DMS79 treated with DMSO at 0.1 percent for 48 hours (cell line): ENCODE data around the gene HOXB6.

ENCODE experiments used
- DNase-seq: peaks from one replicate; lab custom pipeline; 2025; lab: John Stamatoyannopoulos, UW

HOXB6 gene

DNA sequence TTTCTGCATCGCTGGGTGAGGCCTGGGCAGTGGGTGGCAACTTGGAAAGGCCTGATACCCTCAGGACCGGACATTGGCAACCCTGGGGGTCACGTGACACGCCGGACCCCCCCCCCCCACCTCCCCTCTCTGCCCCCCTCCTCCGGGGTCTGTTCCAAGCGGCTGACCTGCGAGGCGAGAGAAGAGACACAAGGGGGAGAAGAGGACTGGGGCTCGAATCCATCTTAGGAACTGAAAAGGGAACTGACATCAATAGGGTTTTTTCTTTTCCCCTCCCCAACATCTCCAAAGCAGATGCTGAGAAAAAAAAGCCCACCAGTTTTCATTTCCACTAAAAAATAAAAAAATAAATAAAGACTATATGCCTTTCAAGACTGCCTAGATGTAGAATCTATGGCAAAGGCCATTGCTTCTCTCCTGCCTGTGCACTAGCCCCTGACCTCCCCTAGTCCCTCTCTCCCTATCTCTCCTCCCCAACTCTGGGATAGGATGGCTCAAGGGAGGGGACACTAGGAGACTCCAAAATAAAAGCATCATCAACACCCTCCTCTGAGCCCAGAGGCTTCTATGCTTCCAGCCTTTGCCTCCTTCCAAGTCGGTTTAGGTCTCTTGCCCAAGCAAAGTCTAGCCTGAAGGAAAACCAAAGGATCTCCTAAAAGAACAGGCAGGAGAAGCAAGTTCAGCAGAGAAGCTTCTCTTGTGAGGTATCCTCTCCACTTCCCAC, 52.2 kb downstream of the HOXB6 start:
- DNase-seq, result no peak

DNA sequence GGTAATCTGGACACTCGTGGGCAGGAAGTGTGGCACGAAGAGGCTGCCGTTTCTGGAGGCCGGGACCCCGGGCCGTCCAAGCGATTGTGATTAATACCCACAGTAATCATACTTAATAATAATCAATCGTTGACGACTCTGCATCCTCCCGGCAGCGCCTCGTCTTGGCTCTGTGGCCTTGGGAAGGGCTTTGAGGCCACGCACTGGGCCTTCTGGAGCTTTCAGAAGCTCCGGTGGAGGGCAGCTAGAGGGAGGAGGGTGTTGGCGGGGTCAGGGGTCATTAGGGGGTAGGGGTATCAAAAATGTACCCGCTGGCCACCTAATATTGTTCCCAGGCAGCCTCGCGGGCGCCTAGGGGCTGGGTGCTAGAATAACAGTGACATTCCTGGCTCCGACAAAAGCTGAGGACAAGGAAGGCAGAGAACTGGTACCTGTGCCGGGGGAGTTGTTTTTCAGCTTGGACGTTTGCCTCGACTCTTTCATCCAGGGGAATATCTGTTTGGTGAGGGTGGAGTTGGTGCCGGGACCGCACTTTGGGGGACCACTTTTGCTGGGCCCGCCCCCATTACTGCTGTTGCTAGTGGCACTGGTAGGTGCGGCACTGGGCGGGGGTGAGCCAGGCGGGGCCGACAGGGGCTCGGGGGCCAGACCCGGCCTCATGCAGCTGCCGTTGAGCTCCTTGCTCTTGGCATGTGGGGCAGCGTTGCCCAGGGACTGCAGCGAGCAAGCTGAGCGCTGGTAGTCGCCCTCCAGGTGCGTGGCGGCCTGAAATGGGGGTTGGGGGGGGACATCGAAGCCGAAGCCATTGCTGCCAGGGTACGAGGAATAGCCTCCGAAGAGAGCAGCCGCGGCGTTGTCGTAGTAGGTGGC, 53.0 kb downstream of the HOXB6 start:
- DNase-seq, result no peak

DNA sequence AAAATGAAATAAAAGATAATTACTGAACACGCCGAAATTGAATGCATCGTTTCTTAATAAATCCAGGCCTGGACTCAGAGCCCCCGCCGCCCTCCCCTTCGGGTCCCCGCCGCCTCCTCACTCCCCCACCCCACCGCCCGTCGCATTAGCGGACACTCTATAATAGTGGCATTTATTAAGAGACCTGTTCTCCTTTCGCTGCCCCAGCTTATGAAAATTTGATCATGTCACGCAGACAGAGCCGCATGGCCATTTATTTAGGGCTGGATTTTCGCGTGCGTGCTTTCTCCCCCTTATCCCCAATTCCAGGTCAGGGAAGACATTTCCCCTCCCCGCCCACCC, 53.6 kb downstream of the HOXB6 start:
- DNase-seq, result no peak

DNA sequence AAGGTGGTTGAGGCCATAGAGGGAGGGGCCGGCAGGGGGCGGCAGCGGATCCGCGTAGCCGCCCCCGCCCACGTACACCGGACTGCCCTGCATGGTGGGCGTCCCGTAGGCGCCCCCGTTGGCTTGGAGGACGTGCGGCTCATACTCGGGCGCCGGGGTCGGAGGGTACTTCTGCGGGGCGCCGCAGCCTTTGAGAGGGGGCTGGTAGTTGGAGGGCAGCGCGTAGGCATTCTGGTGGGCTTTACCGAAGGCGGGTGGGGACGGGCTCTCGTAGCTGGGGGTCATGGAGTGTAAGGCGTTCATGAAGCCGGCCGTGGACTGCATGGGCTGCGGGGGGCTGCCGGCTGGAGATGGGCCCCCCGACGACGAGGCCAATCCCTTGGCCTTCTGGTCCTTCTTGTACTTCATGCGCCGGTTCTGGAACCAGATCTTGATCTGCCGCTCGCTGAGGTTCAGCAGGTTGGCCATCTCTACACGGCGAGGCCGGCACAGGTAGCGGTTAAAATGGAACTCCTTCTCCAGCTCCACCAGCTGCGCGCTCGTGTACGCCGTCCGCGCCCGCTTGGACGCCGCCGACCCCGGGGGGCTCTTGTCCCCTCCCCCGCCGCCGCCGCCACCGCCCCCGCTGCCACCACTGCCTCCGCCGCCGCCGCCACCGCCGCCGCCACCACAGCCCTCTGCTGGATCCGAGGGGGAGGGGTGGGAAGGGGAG, 54.1 kb downstream of the HOXB6 start:
- no peak for DNase-seq

GRCh38 chr17:48549914-48550501, 54.8 kb downstream of the HOXB6 start:
- no peak for DNase-seq

DNA sequence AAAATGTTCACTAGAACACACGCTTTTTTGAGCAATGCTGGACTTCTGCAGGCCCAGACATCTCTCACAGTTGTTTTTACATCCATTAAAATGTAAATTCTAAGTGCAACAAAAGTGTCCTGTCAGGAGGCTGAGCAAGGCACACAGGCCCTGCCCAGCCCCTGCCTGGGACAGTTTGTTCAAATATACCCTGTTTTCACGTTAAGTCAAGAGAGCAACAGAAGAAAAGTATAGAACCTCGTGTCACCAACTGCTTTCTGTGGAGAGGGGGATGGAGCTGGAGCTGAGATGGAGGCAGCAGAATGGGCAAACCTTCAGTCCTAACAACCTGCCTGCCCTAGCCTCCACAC, 55.5 kb downstream of the HOXB6 start:
- DNase-seq, result no peak

DNA sequence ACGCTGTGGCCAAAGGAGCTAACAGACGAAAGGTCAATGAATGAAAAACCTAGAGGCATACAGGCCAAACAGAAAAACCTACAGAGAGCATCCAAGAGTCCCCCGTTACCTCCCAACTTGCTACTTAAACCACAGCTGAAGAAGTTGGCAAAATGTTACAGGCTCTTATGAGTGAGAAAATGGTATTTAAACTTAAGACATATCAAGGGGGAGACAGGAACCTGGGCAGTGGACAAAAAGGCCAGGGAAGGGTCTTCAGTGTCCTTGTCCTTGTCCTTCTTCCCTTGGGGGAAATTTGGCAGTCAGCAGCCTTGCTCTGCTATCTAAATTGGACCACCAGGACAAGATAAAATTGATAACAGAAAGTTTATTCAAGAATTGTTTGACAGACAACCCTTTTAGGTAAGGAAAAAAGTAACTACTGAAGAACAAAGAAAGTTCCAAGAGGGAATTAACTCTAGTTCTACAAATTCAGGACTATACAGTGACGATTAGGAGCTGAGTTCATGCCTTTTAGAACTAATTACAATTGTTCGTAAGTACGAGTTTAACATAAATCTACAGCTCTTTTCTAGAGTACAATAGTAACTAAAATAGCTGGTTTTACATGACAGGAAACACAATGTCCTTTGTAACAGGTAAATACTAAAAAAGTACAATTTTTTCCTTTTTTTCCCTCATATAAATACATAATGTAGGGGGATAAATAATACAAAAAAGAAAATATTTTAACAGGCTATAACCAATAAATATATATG, 56.1 kb downstream of the HOXB6 start:
- DNase-seq, result peak; percentile 58

DNA sequence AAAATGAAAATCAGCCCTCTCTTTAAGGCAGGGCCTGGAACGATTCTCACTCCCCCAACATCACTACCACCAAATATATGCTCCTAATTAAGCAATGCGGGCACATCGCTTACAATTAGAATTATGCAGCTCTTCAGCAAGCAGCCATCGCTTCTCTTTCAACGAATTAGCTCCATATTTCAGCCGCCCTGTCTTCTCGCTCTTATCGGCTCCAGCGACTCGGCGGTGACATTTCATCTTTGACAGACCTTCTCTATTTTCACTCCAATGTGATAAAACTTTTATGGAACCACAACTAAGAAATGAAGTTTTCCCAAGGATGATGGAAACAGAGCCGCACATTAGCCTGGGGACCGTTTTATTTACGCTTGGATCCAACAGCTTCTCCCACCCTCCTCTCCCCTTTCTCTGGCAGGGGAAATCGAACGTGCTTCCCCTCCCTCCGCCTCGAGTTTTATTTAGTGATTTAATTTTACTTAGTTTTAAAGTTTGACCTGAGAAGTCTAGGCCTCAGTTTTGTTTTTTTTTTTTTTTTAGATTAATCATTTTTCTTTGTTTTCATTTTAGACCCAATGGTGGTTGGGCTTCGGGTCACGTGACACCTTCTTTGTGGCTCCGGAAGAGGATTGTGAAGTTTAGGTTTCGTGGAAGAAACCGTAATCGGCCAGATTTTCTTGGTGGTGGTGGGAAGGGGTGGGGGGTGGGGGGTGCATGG, 56.8 kb downstream of the HOXB6 start:
- peak; percentile 59 for DNase-seq

- DNase-seq, result peak; percentile 85
Measured at GRCh38 chr17:48546924-48547807, 57.6 kb downstream of the HOXB6 start.

DNA sequence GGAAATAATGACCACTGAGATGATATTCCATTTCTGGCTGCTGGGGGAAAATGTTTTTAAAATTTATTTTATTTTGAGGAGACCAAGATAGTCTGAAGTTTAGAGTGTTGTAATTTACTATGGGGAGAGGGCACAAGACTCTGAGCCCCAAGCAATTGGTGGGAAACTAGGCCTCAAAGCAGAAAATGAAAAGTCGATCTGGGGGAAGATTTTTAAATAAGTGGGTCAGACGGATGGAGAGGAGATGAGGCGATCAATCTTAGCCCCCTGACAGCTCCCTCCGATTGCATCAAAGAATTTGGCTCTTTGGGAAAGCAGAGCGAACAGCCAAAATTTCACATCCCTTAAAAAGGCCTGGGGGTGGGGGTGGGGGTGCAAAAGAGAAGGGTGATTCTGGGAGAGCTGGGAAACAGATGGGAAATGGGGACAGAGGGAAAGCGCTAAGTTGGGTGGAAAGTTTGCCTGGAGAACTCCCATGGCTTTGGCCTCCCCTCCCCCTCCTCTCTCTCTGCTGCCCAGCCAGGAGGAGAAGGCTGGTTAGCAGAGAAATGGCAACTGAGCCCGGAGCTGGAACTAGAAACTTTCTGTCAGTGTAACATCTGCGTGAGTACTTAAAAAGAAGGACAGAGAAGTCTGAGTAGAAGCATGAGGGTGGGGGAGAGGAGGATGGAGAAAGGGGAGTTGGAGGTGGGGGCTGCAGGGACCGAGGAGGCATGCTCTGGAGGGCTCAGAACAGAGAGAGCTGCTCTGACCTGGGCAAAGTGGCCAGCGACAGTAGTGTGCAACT, 58.5 kb downstream of the HOXB6 start:
- no peak for DNase-seq
